GM12891 (cell line): ENCODE results near the gene MTHFR.

ENCODE experiments used
- POLR2A ChIP-seq: IDR thresholded peaks from 2 replicates; pipeline ENCODE4 v1.6.1; 2011; ENCODE audit warnings: low read depth, low read length, control low read depth
- POLR2AphosphoS5 ChIP-seq: IDR thresholded peaks from 2 replicates; pipeline ENCODE4 v1.6.1; 2011; ENCODE audit warnings: low read depth, low read length, control low read depth
- POU2F2 ChIP-seq: IDR thresholded peaks from 2 replicates; pipeline ENCODE4 v1.6.1; 2011; ENCODE audit warnings: low read depth, mild to moderate bottlenecking, control low read depth, low read length, moderate library complexity
- SPI1 ChIP-seq: IDR thresholded peaks from 2 replicates; pipeline ENCODE4 v1.6.1; 2011; ENCODE audit warnings: low read depth, low read length, control low read depth
- TAF1 ChIP-seq: IDR thresholded peaks from 2 replicates; pipeline ENCODE4 v1.6.1; 2011; ENCODE audit warnings: low read depth, low read length, control low read depth

- no peak for TF ChIP-seq POLR2AphosphoS5
- no peak for TF ChIP-seq TAF1
- TF ChIP-seq POLR2A = no peak
- no peak for TF ChIP-seq SPI1
- no peak for TF ChIP-seq POU2F2
Observed at GRCh38 chr1:11799099-11799498, 6.7 kb downstream of the MTHFR start.
